Measurements from ENCODE around the gene NOP53.
"Not testable (repeated sequence)": the region's sequence is repeated elsewhere in the genome, so short reads cannot be mapped to it uniquely, and the experiment has no call there.

NOP53 gene

GRCh38 chr19:47716270-47716937 lies 28.9 kb upstream of the NOP53 start:
- DNase-seq (ENCODE audit: low read depth in 2 of 2, low spot score in 1 of 2), result no peak

- DNase-seq (ENCODE audit: low read depth in 2 of 2, low spot score in 1 of 2), result not testable (repeated sequence)
These were observed 26.8 kb upstream of the NOP53 start for GRCh38 chr19:47718415-47719046.

GRCh38 chr19:47719047-47719859 lies 26.1 kb upstream of the NOP53 start:
- no peak for DNase-seq (ENCODE audit: low read depth in 2 of 2, low spot score in 1 of 2)

GRCh38 chr19:47720669-47721422 lies 24.5 kb upstream of the NOP53 start:
- DNase-seq (ENCODE audit: low read depth in 2 of 2, low spot score in 1 of 2), result no peak

- no peak for DNase-seq (ENCODE audit: low read depth in 2 of 2, low spot score in 1 of 2)
These were observed 21.8 kb upstream of the NOP53 start for GRCh38 chr19:47723581-47723940.

- no peak for DNase-seq (ENCODE audit: low read depth in 2 of 2, low spot score in 1 of 2)
These were observed 19.5 kb upstream of the NOP53 start for GRCh38 chr19:47725759-47726401.

GRCh38 chr19:47726467-47726866 lies 18.9 kb upstream of the NOP53 start:
- DNase-seq (ENCODE audit: low read depth in 2 of 2, low spot score in 1 of 2), result no peak

GRCh38 chr19:47728295-47728694 lies 17.1 kb upstream of the NOP53 start:
- not testable (repeated sequence) for DNase-seq (ENCODE audit: low read depth in 2 of 2, low spot score in 1 of 2)

GRCh38 chr19:47729468-47729798 lies 15.9 kb upstream of the NOP53 start:
- no peak for DNase-seq (ENCODE audit: low read depth in 2 of 2, low spot score in 1 of 2)

GRCh38 chr19:47729799-47730520 lies 15.4 kb upstream of the NOP53 start:
- DNase-seq (ENCODE audit: low read depth in 2 of 2, low spot score in 1 of 2), result no peak

- no peak for DNase-seq (ENCODE audit: low read depth in 2 of 2, low spot score in 1 of 2)
These were observed 14.8 kb upstream of the NOP53 start for GRCh38 chr19:47730521-47730889.

GRCh38 chr19:47730910-47731309 lies 14.4 kb upstream of the NOP53 start:
- no peak for DNase-seq (ENCODE audit: low read depth in 2 of 2, low spot score in 1 of 2)

- DNase-seq (ENCODE audit: low read depth in 2 of 2, low spot score in 1 of 2), result no peak
These were observed 10.2 kb upstream of the NOP53 start for GRCh38 chr19:47735131-47735530.

- no peak for DNase-seq (ENCODE audit: low read depth in 2 of 2, low spot score in 1 of 2)
These were observed 4.4 kb upstream of the NOP53 start for GRCh38 chr19:47740866-47741519.

GRCh38 chr19:47741544-47742140 lies 3.7 kb upstream of the NOP53 start:
- no peak for DNase-seq (ENCODE audit: low read depth in 2 of 2, low spot score in 1 of 2)

GRCh38 chr19:47742634-47743033 lies 2.7 kb upstream of the NOP53 start:
- DNase-seq (ENCODE audit: low read depth in 2 of 2, low spot score in 1 of 2), result no peak

- not testable (repeated sequence) for DNase-seq (ENCODE audit: low read depth in 2 of 2, low spot score in 1 of 2)
These were observed 783 bp downstream of the NOP53 start for GRCh38 chr19:47746129-47746528.

- DNase-seq (ENCODE audit: low read depth in 2 of 2, low spot score in 1 of 2), result no peak
These were observed 4.0 kb downstream of the NOP53 start for GRCh38 chr19:47749326-47749725.

- no peak for DNase-seq (ENCODE audit: low read depth in 2 of 2, low spot score in 1 of 2)
These were observed 5.4 kb downstream of the NOP53 start for GRCh38 chr19:47750752-47751151.

All from stimulated activated CD8-positive, alpha-beta memory T cell treated with anti-CD3 and anti-CD28 coated beads, Interleukin-4, amount 100 ng/mL, for 1 hour (primary cell).